Stimulated activated CD8-positive, alpha-beta memory T cell treated with anti-CD3 and anti-CD28 coated beads, Interleukin-15, amount 100 ng/mL, for 1 hour (primary cell): ENCODE results near the gene PRR3.
A peak's percentile ranks its signal among the peaks of the same experiment; 100 is the strongest.
"Not testable (repeated sequence)": the region's sequence is repeated elsewhere in the genome, so short reads cannot be mapped to it uniquely, and the experiment has no call there.

Experiments
- DNase-seq: peaks from one replicate; pipeline ENCODE4 v3.0.0-alpha.2; 2020; ENCODE audit warnings: low read depth

Gene PRR3, protein sequence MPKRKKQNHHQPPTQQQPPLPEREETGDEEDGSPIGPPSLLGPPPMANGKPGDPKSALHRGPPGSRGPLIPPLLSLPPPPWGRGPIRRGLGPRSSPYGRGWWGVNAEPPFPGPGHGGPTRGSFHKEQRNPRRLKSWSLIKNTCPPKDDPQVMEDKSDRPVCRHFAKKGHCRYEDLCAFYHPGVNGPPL

DNA sequence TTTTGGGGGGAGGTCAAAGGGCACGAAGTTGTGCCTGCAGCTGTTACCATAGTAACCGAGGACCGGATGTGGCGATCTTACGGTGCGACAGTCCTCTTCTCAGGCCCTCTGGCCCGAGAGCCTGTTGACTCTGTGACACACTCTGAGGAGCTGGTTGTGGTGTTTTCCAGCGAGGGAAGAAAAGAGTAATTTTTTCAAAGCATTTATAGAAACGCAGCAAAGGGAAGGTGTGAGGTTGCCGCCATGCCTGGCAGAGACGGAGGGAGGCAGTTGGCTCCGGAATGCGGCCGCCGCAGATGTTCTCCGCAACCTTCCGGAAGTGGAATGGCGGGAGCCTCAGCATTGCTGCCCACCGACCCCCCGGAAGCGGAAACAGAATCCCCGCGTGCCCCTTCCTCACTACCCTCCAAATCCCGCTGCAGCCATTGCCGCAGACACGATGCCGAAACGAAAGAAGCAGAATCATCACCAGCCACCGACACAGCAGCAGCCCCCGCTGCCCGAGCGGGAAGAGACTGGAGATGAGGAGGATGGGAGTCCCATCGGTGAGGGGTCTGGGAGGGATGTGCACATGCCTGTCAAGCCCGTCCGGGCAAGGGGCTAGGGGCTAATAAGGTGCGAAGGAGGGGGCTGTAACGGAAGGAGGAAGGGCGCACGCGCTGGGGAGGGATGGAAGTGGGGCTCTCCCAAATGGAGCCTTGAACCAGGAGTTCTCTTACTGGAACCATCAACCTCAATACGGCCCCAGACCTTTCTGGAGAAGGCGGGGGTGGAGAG is at the start of gene PRR3:
TSS of gene PRR3 (plus strand) at position 390 of the 777 bp plus-strand sequence. CDS start at position 440, 50 bp downstream.
- peak; percentile 67 for DNase-seq

DNA sequence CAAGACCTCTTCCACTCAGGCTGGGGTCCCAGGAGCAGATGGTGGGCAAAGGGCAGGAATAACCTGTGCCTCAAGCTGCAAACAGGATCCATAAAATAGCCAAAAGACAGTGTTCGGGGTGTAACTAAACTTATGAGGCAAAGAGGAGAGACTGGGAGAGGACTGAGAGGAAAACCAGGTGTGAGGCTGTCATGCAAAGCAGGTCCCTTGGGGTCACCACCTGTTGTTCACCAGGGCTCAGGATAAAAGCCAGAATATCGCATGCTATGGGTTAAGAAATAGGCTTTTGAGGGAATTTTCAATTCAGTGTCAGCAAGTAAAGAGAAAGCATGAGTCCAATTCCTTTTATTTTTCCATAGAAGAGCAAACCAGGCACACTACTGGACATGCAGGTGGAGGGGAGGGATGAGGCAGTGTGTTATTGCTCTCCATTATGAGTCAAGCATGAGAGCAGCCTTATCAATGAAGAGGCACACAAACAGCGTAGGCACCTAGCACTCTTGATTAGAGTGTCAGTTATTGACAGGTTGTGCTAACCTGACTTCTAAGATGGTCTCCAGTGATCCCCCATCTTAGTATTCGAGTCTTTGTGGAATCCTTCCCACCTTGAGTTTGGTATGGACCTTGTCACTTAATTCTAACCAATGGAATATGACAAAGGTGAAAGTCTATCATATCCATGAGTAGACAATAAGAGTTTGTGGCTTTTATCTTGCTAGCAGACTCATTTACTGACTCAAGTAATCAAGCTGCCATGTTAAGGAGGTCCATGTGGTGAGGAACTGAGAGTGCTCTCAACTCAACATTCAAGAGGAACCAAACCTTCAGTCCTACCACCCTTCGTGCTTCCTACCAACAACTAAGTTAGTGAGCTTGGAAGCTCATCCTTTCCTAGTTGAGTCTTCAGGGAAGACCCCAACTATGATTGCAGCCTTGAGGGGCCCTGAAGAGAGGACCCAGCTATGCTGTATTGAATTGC is 49.0 kb upstream of the PRR3 start:
- DNase-seq, result no peak

DNA sequence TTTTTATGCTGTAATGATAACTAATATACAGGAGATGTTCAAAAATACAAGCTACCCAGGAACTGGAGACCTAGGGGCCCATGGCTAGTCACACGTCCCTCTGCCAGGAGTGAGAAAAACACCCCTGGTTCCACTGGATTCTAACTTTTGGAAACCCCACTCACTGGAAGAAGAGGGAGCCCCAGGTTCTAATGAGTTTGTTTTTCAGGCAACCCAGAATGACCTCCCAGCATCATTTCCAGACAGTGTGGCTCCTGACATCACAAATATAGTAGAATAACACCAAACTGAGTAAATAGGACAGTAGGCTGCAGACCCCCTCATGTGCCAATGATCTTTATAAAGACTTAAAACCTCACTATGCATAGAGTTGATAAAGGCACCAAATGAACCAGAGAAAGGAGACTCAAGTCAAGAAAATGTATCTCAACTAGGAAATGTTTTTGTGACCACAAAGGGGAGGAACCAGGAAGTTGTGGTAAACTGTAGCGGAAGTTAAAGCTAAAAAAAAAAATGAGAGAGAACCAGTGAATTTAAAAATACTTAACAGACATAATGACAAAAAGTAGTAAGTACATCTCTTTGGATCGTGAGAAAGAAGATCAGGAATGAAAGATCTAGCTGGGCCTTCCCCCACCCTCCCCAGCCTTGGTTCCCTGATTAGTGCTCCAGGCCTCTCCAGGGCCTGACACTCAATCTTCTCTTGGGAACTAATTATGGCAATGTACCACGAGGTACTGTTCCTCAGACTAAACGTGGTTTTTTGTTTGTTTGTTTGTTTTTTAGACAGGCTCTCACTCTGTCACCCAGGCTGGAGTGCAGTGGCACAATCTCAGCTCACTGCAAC is 48.0 kb upstream of the PRR3 start:
- no peak for DNase-seq

GRCh38 chr6:30510419-30511168 is 46.5 kb upstream of the PRR3 start:
- no peak for DNase-seq

DNA sequence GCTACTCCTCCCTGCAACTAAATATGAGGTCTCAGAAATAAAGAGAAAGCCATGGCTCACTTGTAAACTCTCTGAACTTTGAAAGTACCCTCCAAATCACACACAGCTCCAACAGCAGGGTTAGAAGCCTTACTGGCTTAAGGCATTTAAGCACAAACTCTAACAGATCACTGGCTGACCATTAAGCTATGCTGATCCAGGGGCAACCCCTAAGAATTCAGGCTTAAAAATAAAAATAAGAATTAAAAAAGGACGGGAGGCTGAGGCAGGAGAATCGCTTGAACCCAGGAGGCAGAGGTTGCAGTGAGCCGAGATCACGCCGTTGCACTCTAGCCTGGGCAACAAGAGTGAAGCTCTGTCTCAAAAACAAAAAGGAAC is 45.9 kb upstream of the PRR3 start:
- DNase-seq, result no peak

GRCh38 chr6:30513451-30513850 is 43.6 kb upstream of the PRR3 start:
- DNase-seq, result no peak

DNA sequence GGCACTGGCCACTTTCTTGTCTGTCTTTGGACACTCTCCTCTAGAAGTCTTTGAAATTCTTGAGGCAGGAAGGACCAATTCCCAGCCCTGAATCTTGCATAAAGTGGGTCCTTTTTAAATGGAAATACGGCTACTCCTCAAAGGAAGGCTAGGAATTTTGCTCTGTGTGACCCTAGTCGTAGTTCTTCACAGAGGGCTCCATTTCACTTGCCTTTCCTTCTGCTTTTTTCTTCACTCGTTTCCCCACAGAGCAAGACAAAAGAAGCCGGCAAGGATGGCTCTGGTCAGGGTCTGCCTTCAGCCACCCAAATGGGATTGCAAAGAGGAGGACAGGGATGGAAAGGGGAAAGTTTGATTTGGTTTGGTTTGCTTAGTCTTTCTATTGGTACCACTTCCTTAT is 42.0 kb upstream of the PRR3 start:
- no peak for DNase-seq

- peak; percentile 75 for DNase-seq
Measured at GRCh38 chr6:30515944-30516753, 40.9 kb upstream of the PRR3 start.

- not testable (repeated sequence) for DNase-seq
Measured at GRCh38 chr6:30516754-30517076, 40.4 kb upstream of the PRR3 start.

GRCh38 chr6:30517767-30518504 is 39.2 kb upstream of the PRR3 start:
- DNase-seq, result not testable (repeated sequence)

- DNase-seq, result not testable (repeated sequence)
Measured at GRCh38 chr6:30518505-30519145, 38.5 kb upstream of the PRR3 start.

DNA sequence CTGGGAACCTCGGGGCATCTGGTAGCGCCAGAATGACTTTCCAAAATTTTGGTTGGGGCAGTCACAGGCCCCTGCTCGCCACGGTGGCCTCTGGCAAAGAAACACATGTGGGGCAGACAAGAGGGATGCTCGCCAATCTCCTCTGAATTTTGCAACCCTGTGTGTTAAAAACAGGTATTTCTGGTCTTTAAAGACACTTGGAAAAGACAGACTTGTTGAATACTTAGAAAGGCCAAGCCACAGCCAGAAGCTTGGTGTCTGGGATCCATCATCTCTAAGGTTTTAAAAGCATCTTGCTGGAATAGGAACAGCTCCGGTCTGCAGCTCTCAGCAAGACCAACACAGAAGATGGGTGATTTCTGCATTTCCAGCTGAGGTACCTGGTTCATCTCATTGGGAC is 36.6 kb upstream of the PRR3 start:
- no peak for DNase-seq

GRCh38 chr6:30521082-30521481 is 36.0 kb upstream of the PRR3 start:
- not testable (repeated sequence) for DNase-seq

DNA sequence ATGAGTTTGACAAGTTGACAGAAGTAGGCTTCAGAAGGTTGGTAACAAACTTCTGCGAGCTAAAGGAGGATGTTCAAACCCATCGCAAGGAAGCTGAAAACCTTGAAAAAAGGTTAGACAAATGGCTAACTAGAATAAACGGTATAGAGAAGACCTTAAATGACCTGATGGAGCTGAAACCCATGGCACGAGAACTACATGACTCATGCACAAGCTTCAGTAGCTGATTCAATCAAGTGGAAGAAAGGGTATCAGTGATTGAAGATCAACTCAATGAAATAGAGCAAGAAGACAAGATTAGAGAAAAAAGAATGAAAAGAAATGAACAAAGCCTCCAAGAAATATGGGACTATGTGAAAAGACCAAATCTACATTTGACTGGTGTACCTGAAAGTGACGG is 35.1 kb upstream of the PRR3 start:
- not testable (repeated sequence) for DNase-seq

DNA sequence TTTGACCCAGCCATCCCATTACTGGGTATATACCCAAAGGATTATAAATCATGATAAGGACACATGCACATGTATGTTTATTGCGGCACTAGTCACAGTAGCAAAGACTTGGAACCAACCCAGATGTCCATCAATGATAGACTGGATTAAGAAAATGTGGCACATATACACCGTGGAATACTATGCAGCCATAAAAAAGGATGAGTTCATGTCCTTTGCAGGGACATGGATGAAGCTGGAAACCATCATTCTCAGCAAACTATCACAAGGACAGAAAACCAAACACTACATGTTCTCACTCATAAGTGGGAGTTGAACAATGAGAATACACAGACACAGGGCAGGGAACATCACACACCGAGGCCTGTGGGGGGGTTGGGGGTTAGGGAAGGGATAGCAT is 30.7 kb upstream of the PRR3 start:
- DNase-seq, result not testable (repeated sequence)

- DNase-seq, result not testable (repeated sequence)
Measured at GRCh38 chr6:30529349-30529875, 27.7 kb upstream of the PRR3 start.

GRCh38 chr6:30530014-30530413 is 27.1 kb upstream of the PRR3 start:
- no peak for DNase-seq

- no peak for DNase-seq
Measured at GRCh38 chr6:30533460-30534294, 23.4 kb upstream of the PRR3 start.
